Measurements from ENCODE around the gene ZDHHC17.

Gene ZDHHC17

GRCh38 chr12:76878899-76879709 is 115.2 kb downstream of the ZDHHC17 start, which contains the start of gene CSRP2:
Gene CSRP2, minus strand, starts transcription at chr12:76879019. Its CDS starts 12,759 bp downstream, at chr12:76866260.
- DNase-seq = peak; percentile 94

- no peak for DNase-seq
Observed at GRCh38 chr12:76879710-76880518, 116.0 kb downstream of the ZDHHC17 start.

GRCh38 chr12:76880519-76881023 is 116.7 kb downstream of the ZDHHC17 start:
- DNase-seq = no peak

- no peak for DNase-seq
Observed at GRCh38 chr12:76881142-76881541, 117.2 kb downstream of the ZDHHC17 start.

GRCh38 chr12:76882367-76882766 is 118.5 kb downstream of the ZDHHC17 start:
- no peak for DNase-seq

GRCh38 chr12:76883151-76883550 is 119.2 kb downstream of the ZDHHC17 start:
- peak; percentile 94 for DNase-seq

- DNase-seq = peak; percentile 72
Observed at GRCh38 chr12:76883811-76884210, 119.9 kb downstream of the ZDHHC17 start.

GRCh38 chr12:76888775-76889174 is 124.9 kb downstream of the ZDHHC17 start:
- DNase-seq = no peak

GRCh38 chr12:76890151-76891143 is 126.5 kb downstream of the ZDHHC17 start:
- peak; percentile 32 for DNase-seq

- DNase-seq = no peak
Observed at GRCh38 chr12:76891609-76892008, 127.7 kb downstream of the ZDHHC17 start.

- DNase-seq = no peak
Observed at GRCh38 chr12:76895796-76896195, 131.9 kb downstream of the ZDHHC17 start.

- no peak for DNase-seq
Observed at GRCh38 chr12:76896274-76896673, 132.4 kb downstream of the ZDHHC17 start.

- no peak for DNase-seq
Observed at GRCh38 chr12:76898442-76898841, 134.5 kb downstream of the ZDHHC17 start.

GRCh38 chr12:76899522-76899921 is 135.6 kb downstream of the ZDHHC17 start:
- DNase-seq = no peak

GRCh38 chr12:76901628-76902380 is 137.9 kb downstream of the ZDHHC17 start:
- DNase-seq = no peak

Data from fibroblast of skin of abdomen (primary cell).